Fibroblast of pulmonary artery (primary cell): ENCODE results near the gene SCFD1.
A peak's percentile ranks its signal among the peaks of the same experiment; 100 is the strongest.

Source experiments
- DNase-seq: peaks from one replicate; pipeline ENCODE4 v3.0.0-alpha.2; 2010; ENCODE audit warnings: low read depth
- H3K4me3 ChIP-seq: replicated peaks from 2 replicates; pipeline ENCODE4 v1.5.1; 2011; ENCODE audit warnings: low read depth, mild to moderate bottlenecking, control low read depth, low read length, moderate library complexity
- TF ChIP-seq, protein P1 (sequence below): IDR thresholded peaks from 2 replicates; pipeline ENCODE4 v1.5.1; 2011; ENCODE audit warnings: mild to moderate bottlenecking, control low read depth, low read length, inconsistent platforms; ENCODE audit errors: missing control alignments

Gene SCFD1

DNA sequence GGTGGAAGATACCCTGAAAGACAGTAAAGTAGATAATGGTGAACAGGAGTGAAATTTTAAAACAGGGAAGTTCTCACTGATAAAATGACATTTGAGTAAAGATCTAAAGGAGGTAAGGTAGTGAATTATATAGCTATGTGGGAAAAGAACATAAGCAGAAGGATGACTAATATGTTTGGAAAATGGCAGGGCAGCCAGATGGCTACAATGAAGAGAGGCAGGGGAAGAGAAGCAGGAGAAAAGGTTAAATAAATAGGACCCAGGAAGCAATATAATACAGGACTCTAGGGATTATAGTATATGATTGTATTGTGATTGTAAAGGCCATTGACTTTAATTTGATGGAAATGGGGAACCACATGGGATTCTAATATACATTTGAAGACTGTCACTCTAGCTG, 33.0 kb downstream of the SCFD1 start:
- no peak overlapping the region for H3K4me3 ChIP-seq
- TF ChIP-seq, protein P1, sequence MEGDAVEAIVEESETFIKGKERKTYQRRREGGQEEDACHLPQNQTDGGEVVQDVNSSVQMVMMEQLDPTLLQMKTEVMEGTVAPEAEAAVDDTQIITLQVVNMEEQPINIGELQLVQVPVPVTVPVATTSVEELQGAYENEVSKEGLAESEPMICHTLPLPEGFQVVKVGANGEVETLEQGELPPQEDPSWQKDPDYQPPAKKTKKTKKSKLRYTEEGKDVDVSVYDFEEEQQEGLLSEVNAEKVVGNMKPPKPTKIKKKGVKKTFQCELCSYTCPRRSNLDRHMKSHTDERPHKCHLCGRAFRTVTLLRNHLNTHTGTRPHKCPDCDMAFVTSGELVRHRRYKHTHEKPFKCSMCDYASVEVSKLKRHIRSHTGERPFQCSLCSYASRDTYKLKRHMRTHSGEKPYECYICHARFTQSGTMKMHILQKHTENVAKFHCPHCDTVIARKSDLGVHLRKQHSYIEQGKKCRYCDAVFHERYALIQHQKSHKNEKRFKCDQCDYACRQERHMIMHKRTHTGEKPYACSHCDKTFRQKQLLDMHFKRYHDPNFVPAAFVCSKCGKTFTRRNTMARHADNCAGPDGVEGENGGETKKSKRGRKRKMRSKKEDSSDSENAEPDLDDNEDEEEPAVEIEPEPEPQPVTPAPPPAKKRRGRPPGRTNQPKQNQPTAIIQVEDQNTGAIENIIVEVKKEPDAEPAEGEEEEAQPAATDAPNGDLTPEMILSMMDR = no peak
- no peak for DNase-seq

DNA sequence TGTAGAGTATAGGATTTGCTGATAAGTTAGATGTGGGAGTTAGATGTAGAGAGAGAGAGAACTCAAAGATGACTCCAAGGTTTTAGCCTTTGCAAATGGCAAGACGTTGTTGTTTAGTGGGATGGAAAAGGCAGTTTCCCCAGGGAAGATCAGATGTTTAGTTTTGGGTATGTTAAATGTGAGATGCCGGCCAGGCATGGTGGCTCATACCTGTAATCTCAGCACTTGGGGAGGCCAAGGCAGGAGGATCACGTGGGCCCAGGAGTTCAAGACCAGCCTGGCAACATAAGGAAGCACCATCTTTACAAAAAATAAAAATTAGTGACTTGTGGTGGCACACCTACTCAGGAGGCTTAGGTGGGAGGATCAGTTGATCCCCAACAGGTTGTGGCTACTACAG, 33.5 kb downstream of the SCFD1 start:
- H3K4me3 ChIP-seq = no peak overlapping the region
- no peak for DNase-seq
- TF ChIP-seq, protein P1 = no peak

DNA sequence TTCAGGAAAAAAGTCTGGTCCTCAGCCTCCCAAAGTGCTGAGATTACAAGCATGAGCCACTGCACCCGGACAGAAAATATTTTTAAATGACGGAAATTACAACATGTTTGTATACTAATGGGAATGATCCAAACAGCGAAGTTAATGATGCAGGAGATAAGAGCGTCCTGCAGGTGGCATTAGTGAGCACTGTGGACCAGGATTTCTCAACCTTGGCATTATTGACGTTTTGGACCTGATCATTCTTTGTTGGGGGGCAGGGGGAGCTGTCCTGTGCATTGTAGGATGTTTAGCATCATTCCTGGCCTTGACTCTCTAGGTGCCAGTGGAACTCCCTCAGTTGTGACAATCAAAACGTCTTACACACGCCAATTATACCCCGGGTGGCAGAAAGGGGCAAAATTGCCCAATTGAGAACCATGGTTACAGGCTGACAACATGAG, 34.1 kb downstream of the SCFD1 start:
- TF ChIP-seq, protein P1 = peak; percentile 57
- DNase-seq = peak; percentile 47
- H3K4me3 ChIP-seq = no peak overlapping the region

DNA sequence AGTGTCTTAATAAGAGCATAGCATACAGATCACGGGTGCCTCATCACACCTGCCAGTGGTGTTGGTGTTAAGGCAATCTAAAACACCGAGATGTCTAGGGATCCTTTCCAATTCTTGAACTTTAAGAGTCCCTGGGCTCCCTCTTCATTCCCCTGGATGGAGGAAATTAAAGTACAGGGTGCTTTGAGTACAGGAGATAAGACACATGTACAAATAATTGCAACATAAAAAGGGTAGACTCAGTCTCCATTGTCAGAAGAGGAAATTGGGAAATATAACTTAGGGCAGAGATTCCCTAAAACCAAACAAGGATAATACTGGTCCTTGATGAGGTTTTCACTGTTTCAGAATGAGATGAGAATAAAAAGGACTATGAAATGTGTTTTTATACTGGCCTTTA, 34.9 kb downstream of the SCFD1 start:
- peak; percentile 82 for DNase-seq
- TF ChIP-seq, protein P1 = no peak
- H3K4me3 ChIP-seq = no peak overlapping the region

DNA sequence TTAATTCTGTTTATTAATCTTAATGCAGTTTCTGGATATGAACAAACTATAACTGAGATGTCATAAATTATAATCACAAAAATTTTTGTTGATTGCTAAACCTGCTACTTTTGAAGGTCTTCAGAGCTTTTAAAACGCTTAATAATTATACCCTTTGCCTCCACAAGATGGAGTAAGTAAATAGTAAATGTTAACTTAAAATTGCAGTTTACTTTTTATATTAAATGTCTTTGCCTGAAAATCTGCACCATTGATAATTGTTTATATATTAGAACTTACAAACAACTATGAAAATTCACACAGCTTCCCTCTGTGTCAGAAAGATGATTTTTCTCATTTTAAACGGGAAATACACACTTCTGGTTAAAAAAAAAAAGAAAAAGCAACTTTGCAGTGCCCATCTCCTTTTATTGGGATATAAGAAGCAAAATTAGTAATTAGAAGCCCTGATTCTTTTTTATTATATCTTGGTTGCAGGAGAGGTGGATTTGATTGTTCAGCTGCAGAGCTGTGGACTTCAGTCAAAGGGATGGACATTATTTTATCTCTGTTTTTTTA, 35.6 kb downstream of the SCFD1 start:
- peak; percentile 44 for DNase-seq
- H3K4me3 ChIP-seq = no peak overlapping the region
- TF ChIP-seq, protein P1 = peak; percentile 36

DNA sequence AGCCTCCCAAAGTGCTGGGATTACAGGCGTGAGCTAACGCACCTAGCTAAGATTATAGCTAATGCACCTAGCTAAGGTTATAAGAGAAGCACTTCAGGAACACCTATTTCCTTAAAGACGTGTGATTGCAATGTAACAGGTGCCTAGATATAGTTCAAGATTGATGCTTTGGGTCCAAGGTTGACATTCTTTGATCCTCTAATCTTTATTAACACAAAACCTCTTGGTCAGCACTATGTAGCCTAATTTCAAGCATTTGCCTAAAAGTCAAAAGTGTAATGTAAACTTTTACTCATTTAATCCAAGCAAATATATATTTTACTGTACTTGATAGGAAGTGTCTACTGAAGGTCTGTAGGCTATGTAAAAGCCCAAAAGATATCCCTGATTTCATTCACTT, 36.5 kb downstream of the SCFD1 start:
- TF ChIP-seq, protein P1 = no peak

DNA sequence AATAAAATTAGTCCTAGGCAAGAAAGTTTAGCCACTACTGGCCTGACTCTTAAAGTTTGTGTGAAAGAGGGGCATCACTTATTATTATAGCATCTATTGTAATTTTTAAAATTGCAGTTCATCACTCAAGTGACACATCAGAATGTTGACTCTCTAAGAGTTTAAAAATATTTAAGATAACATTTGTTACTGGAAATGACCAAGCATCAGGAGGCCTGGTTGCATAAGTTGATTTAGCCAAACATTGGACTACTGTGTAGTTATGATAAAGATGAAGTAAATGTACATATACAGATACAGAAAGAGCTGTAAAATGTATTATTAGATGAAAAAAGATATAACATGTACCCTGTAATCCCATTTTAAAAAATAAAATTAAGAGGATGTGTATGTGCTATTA, 47.5 kb downstream of the SCFD1 start:
- TF ChIP-seq, protein P1 = no peak
- H3K4me3 ChIP-seq = no peak overlapping the region
- DNase-seq = peak; percentile 32

More for the DNA sequence above, 36.5 kb downstream of the SCFD1 start:
- H3K4me3 ChIP-seq = no peak overlapping the region
- no peak for DNase-seq
